ENCODE measurements around the gene ATP1A1.

ATP1A1 gene

DNA sequence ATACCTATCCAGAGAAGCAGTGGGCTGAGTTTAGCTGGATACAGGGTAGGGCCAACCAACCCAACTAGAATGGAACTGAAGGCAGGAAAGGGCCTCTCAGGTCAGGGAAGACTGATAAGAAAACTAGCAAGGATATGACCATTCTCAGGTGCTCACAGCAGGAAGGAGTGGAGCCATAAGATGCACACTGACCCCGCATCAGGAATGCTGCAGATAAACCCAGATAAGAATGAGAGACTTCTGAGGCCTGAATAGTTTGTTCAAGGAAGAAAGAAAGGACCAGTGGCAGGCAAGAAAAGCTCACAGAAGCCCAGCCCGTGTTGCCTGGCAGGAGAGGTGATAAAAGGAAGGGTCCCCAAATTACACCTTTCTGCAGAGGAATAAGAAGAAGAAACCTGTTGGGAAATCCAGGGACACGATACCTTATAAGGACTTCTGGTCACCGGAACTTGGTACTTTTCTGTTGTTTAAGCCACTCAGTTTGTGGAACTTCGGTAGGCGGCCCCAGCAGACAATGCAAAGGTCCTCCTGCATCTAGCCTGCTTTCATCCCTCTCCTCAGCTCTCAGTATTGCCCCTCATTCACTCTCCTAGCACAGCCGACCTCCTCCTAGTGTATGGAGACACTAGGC, 58.9 kb downstream of the ATP1A1 start:
- no peak overlapping the region for H3K9ac ChIP-seq (ENCODE audit: low read depth, low read length)
- H3K9me3 ChIP-seq (ENCODE audit: control insufficient read depth, insufficient read depth, low read length), result no peaks in the 10 kb centered on the region
- no peaks in the 10 kb centered on the region for H3K4me1 ChIP-seq (ENCODE audit: insufficient read depth, low read length)
- H3K36me3 ChIP-seq (ENCODE audit: insufficient read depth, low read length), result no peaks in the 10 kb centered on the region

DNA sequence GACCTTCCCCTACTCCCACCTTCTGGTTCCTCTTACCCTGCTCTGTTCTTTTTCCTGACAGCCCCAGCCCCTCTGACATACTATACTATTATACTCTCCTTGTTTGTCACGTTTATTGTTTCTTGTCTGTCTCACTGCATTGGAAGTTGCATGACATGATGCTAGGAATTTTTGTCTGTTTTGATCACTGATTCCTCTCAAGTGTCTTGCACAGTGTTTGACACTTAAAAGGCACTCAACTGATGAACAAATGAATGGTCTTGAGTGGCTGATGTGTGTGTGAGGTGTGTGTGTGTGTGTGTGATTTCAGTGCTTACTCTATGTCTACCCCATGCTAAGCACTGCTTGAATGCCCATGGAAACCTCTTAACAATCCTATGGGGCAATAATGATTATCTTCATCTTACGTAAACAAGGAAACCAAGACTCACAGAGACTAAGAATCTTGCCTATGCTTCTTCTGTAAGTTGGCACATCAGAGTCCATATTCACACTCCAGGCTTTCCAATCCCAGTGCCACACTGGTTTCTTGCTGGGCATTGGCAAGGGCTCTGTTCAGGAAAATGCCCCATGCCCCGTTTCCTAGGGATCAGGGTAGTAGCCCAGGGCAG, 59.7 kb downstream of the ATP1A1 start:
- no peak overlapping the region for H3K9ac ChIP-seq (ENCODE audit: low read depth, low read length)
- H3K9me3 ChIP-seq (ENCODE audit: control insufficient read depth, insufficient read depth, low read length), result no peaks in the 10 kb centered on the region
- H3K4me1 ChIP-seq (ENCODE audit: insufficient read depth, low read length), result no peaks in the 10 kb centered on the region
- no peaks in the 10 kb centered on the region for H3K36me3 ChIP-seq (ENCODE audit: insufficient read depth, low read length)

DNA sequence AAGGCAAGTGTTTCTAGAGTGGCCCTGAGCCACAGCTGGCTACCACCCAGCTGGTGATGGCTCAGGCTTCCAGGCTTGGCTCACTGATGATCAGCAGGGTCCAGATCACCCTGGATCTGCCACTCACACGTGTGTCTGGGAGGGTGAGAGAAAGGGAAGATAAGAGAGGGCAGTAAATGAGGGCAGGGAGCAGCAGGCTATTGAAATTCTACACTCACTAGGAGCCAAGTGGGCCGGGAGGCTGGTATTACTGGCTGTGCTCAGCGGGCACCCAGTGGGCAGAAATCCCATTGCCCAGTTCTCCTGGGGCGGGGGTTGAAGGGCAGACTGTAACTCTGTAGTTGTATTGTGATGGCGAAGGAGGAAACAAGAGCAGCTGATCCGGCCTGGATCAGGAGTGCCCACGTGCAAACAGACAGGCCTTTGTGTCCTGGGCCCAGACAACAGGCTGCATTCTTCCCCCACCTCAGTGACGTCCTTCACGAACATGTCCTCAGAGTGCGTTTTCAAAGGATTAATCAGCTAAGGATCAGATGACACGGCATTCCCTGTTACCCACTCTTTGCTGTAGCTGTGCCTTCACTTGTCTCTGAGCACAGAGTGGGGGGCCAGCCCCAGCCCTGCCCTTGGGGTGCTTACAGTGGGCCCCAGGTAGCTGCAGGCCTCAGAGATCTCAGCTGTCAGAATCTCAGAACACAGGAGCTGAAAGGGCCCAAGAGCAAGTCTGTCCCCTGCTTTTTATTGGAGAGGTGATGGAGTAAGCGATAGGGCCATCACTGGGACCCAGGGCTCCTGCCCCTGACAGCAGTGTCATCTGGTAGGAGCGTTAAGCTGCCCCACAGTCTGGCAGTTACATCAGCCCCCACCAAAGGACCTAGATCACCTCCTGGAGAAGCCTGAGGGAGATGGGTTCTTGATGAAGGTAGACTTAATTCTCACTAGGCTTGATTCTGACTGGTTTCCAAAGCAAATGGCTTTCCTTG, 60.5 kb downstream of the ATP1A1 start:
- no peaks in the 10 kb centered on the region for H3K9me3 ChIP-seq (ENCODE audit: control insufficient read depth, insufficient read depth, low read length)
- H3K9ac ChIP-seq (ENCODE audit: low read depth, low read length), result no peak overlapping the region
- no peaks in the 10 kb centered on the region for H3K36me3 ChIP-seq (ENCODE audit: insufficient read depth, low read length)
- no peaks in the 10 kb centered on the region for H3K4me1 ChIP-seq (ENCODE audit: insufficient read depth, low read length)

DNA sequence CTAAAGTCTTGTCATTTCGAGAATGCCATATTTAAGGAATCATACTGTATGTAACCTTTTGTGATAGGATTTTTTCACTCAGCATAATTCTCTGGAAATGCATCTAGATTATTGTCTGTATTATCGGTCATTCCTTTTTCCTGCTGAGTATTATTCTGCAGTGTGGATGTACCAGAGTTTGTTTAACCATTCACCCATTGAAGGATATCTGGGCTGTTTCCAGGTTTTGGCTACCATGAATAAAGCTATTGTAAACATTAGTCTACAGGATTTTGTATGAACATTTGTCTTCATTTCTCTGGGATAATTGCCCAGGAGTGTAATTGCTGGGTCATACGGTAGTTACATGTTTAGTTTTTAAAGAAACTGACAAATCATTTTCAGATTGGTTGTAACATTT, 61.8 kb downstream of the ATP1A1 start:
- no peaks in the 10 kb centered on the region for H3K36me3 ChIP-seq (ENCODE audit: insufficient read depth, low read length)
- H3K4me1 ChIP-seq (ENCODE audit: insufficient read depth, low read length), result no peaks in the 10 kb centered on the region

GRCh38 chr1:116435806-116436610, 63.0 kb downstream of the ATP1A1 start:
- H3K9ac ChIP-seq (ENCODE audit: low read depth, low read length), result no peak overlapping the region
- no peaks in the 10 kb centered on the region for H3K9me3 ChIP-seq (ENCODE audit: control insufficient read depth, insufficient read depth, low read length)
- no peaks in the 10 kb centered on the region for H3K36me3 ChIP-seq (ENCODE audit: insufficient read depth, low read length)
- H3K4me1 ChIP-seq (ENCODE audit: insufficient read depth, low read length), result no peaks in the 10 kb centered on the region

More for the DNA sequence above, 61.8 kb downstream of the ATP1A1 start:
- no peak overlapping the region for H3K9ac ChIP-seq (ENCODE audit: low read depth, low read length)
- H3K9me3 ChIP-seq (ENCODE audit: control insufficient read depth, insufficient read depth, low read length), result no peaks in the 10 kb centered on the region

DNA sequence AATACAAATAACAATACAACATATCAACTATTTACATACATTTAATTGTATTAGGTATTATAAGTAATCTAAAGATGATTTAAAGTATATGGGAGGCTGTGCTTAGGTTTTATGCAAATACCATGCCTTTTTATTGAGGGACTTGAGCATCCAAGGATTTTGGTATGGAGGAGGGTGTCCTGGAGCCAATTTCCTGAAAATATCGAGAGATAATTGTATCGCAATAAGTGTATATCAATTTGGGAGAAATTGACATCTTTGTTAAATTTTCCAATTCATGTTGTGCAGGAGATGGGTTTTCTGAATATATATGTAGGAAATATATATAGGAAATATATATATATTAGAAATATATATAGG, 63.5 kb downstream of the ATP1A1 start:
- H3K9me3 ChIP-seq (ENCODE audit: control insufficient read depth, insufficient read depth, low read length), result no peaks in the 10 kb centered on the region
- no peaks in the 10 kb centered on the region for H3K36me3 ChIP-seq (ENCODE audit: insufficient read depth, low read length)
- H3K9ac ChIP-seq (ENCODE audit: low read depth, low read length), result no peak overlapping the region
- no peaks in the 10 kb centered on the region for H3K4me1 ChIP-seq (ENCODE audit: insufficient read depth, low read length)

GRCh38 chr1:116439701-116440100, 66.7 kb downstream of the ATP1A1 start:
- Histone ChIP-seq H3K4me1 (ENCODE audit: insufficient read depth, low read length) (no peaks in the 10 kb centered on the region), H3K36me3 (ENCODE audit: insufficient read depth, low read length) (no peaks in the 10 kb centered on the region), H3K9ac (ENCODE audit: low read depth, low read length) (no peak overlapping the region), H3K9me3 (ENCODE audit: control insufficient read depth, insufficient read depth, low read length) (no peaks in the 10 kb centered on the region)

DNA sequence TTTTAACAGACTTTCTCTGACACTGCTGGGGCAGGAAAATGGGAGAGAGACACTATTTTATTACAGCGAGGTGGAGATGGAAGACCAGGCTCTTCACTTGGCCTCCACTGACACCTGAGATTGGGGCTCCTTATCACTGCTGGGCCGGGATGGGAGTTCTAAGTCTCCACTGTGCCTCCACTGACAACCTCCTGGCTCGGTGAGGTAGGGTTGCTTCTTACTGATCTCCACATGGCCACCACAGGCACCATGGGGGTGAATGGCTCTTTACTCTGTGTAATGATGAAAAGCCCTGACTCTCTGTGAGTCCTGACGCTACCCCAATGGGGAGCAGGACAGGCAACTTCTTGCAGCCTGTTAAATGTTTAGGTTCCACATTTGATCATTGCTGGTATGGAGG, 67.7 kb downstream of the ATP1A1 start:
- H3K9ac ChIP-seq (ENCODE audit: low read depth, low read length), result no peak overlapping the region
- H3K9me3 ChIP-seq (ENCODE audit: control insufficient read depth, insufficient read depth, low read length), result no peaks in the 10 kb centered on the region
- no peaks in the 10 kb centered on the region for H3K4me1 ChIP-seq (ENCODE audit: insufficient read depth, low read length)
- no peaks in the 10 kb centered on the region for H3K36me3 ChIP-seq (ENCODE audit: insufficient read depth, low read length)

DNA sequence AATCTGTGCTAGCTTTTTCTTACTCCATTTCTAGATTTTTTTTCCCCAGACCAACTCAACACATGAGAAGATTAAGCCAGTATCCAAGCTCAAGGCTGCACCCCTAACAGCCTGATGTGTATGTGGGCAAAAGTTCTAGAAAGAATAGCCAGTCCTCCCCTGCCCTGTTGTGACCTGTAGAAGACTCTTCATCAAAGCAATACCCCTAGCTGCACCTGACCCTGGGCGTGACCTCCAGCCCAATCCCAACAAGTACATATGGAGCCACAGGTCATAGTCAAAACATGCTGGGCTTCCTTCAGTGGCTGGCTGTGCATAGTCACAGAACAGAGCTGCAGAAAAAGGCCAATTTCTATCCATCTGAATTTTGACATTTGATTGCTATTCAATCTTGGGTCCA, 72.5 kb downstream of the ATP1A1 start:
- no peaks in the 10 kb centered on the region for H3K4me1 ChIP-seq (ENCODE audit: insufficient read depth, low read length)
- H3K9ac ChIP-seq (ENCODE audit: low read depth, low read length), result no peak overlapping the region
- no peaks in the 10 kb centered on the region for H3K36me3 ChIP-seq (ENCODE audit: insufficient read depth, low read length)
- no peaks in the 10 kb centered on the region for H3K9me3 ChIP-seq (ENCODE audit: control insufficient read depth, insufficient read depth, low read length)

DNA sequence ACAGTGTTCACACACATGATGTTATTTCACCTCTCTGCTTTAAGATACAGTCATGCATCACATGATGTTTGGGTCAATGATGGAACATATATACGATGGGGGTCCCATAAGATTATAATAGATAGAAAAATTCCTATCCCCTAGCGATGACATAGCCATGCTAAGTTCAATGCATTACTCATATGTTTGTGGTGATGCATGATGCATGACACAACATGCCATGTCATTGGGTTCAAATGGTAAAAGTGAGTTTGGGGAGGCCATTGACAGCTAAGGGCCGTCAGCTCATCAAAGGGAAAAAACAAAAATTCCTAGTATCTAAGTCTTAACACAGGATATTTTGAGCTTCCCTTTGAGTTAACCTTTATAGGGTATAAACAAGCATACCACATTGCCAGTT, 73.6 kb downstream of the ATP1A1 start:
- H3K4me1 ChIP-seq (ENCODE audit: insufficient read depth, low read length), result no peaks in the 10 kb centered on the region
- no peaks in the 10 kb centered on the region for H3K9me3 ChIP-seq (ENCODE audit: control insufficient read depth, insufficient read depth, low read length)
- no peaks in the 10 kb centered on the region for H3K36me3 ChIP-seq (ENCODE audit: insufficient read depth, low read length)
- no peak overlapping the region for H3K9ac ChIP-seq (ENCODE audit: low read depth, low read length)

- no peak overlapping the region for H3K9ac ChIP-seq (ENCODE audit: low read depth, low read length)
- H3K9me3 ChIP-seq (ENCODE audit: control insufficient read depth, insufficient read depth, low read length), result no peaks in the 10 kb centered on the region
- H3K36me3 ChIP-seq (ENCODE audit: insufficient read depth, low read length), result no peaks in the 10 kb centered on the region
- no peaks in the 10 kb centered on the region; the same call in 1 of the 2 replicates for H3K4me1 ChIP-seq (ENCODE audit: insufficient read depth, low read length)
Observed at GRCh38 chr1:116448785-116449385, 75.8 kb downstream of the ATP1A1 start.

- no peaks in the 10 kb centered on the region for H3K36me3 ChIP-seq (ENCODE audit: insufficient read depth, low read length)
- H3K9me3 ChIP-seq (ENCODE audit: control insufficient read depth, insufficient read depth, low read length), result no peaks in the 10 kb centered on the region
- peaks cover 4% of the 10 kb centered on the region; the same call in 1 of the 2 replicates for H3K4me1 ChIP-seq (ENCODE audit: insufficient read depth, low read length)
- H3K9ac ChIP-seq (ENCODE audit: low read depth, low read length), result no peak overlapping the region
Observed at GRCh38 chr1:116449578-116449977, 76.5 kb downstream of the ATP1A1 start.

DNA sequence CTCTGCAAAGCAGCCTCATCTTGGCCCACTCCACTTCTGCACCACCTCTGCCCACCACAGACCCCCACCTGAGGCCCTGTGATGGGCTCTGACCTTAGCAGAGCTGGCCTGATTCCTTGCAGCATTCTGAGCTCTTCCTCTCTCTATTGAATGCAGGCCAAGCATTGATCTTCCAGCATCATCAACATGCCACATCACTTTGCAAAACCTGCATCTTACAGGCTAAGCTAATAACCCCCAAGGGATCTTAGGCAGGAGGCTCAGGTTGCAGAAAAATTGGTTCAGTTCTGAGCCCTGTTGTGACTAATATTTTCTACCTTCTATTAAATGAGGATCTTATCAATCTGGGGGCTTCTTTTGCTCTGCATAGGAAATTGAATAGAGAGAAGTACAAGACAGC, 78.7 kb downstream of the ATP1A1 start:
- no peaks in the 10 kb centered on the region for H3K9me3 ChIP-seq (ENCODE audit: control insufficient read depth, insufficient read depth, low read length)
- peaks cover 4% of the 10 kb centered on the region; the same call in 1 of the 2 replicates for H3K4me1 ChIP-seq (ENCODE audit: insufficient read depth, low read length)
- H3K9ac ChIP-seq (ENCODE audit: low read depth, low read length), result no peak overlapping the region
- no peaks in the 10 kb centered on the region for H3K36me3 ChIP-seq (ENCODE audit: insufficient read depth, low read length)

- Histone ChIP-seq H3K9ac (ENCODE audit: low read depth, low read length) (no peak overlapping the region), H3K4me1 (ENCODE audit: insufficient read depth, low read length) (peaks cover 9% of the 10 kb centered on the region; the same call in 1 of the 2 replicates), H3K36me3 (ENCODE audit: insufficient read depth, low read length) (no peaks in the 10 kb centered on the region), H3K9me3 (ENCODE audit: control insufficient read depth, insufficient read depth, low read length) (no peaks in the 10 kb centered on the region)
Observed at GRCh38 chr1:116453481-116453880, 80.4 kb downstream of the ATP1A1 start.

Data from ES-I3 (cell line).